ENCODE results near the gene SCRN1.

SCRN1 gene

DNA sequence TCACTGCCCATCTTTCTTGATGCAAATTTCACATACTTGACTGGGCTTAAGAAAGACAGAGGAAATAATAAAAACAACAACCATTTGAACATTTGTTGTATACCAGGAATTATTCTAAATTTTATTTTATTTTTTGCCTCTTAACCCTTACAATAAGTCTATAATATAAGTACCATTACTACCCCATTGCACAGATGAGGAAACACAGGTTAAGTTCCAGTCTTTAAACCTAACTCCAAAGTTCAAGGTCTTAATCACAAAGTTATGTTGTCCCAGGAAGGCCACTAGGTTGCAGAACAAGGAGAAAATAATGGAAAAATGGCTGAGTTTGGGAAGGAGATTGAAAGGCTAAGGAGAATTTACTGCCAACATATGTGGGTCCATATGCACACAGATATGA, 33.4 kb upstream of the SCRN1 start:
- Histone ChIP-seq H3K9me3 (no peaks in the 10 kb centered on the region), H3K4me1 (peaks cover 19% of the 10 kb centered on the region), H3K27me3 (ENCODE audit: low read depth) (no peaks in the 10 kb centered on the region), H3K4me3 (no peak overlapping the region), H3K36me3 (replicated peaks) (peaks cover 8% of the 10 kb centered on the region)
- in situ Hi-C loops (cut with MboI; ENCODE audit: low sequenced_read_pairs): no loop called here
- DNase-seq (ENCODE audit: low spot score in 2 of 2): no peak

DNA sequence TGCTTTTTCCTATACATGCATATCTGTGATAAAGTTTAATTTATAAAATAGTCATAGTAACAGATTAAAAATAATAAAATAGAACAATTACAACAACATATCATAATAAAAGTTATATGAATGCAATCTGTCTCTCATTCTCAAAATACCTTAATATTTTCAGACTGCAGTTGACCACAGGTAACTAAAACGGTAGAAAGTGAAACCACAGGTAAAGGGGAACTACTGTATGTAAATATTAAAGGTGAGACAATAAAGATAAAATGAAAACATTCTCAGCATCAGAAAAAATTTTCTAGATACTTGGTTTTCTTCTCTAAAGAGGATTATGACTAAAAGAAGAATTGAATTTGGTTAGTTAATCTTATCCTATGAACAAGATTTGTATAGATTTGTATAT, 30.9 kb upstream of the SCRN1 start:
- Histone ChIP-seq H3K9me3 (no peaks in the 10 kb centered on the region), H3K4me3 (no peak overlapping the region), H3K27me3 (ENCODE audit: low read depth) (no peaks in the 10 kb centered on the region), H3K4me1 (peaks cover 10% of the 10 kb centered on the region; the same call in 1 of the 2 replicates), H3K36me3 (replicated peaks) (peaks cover 11% of the 10 kb centered on the region)
- in situ Hi-C loops (cut with MboI; ENCODE audit: low sequenced_read_pairs): no loop called here
- DNase-seq (ENCODE audit: low spot score in 2 of 2): no peak

DNA sequence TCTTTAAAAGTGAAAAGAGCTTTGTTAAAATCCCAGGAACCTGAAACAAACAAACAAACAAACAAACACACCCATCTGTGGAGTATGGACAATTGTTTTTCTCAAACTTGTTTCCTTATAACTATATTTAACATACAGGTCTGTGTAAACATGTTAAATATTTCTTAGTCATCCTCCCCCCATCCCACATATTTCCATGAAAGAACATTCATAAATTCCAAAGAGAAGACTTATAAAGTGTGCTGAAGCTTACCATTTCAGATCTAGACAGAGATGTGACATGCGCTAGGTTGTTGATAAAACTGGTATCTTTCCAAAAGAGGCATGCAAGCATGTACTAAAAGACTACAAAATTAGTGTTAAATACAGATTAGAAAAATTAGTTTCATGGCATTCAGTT, 30.4 kb upstream of the SCRN1 start:
- in situ Hi-C loops (cut with MboI; ENCODE audit: low sequenced_read_pairs): no loop called here
- Histone ChIP-seq H3K4me1 (peaks cover 6% of the 10 kb centered on the region; the same call in 1 of the 2 replicates), H3K9me3 (no peaks in the 10 kb centered on the region), H3K27me3 (ENCODE audit: low read depth) (no peaks in the 10 kb centered on the region), H3K4me3 (no peak overlapping the region), H3K36me3 (replicated peaks) (peaks cover 11% of the 10 kb centered on the region)
- DNase-seq (ENCODE audit: low spot score in 2 of 2): no peak

DNA sequence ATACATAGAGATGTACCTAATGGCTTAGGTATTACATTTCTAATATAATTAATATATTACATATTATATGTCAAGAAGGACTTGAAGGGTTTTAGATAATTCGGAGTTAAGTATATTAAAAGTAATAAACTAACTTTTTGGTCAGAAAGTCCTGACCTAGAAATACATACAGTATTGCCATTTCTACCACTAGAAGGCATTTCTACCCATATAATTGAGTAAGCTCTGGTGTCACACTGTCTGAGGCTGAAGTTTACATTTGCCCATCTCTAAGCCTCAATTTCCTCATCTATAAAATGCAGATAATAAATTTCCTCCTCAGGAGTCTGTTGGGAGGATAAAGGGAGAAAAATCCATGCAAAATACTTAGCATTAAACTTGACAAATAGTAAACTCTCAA, 29.8 kb upstream of the SCRN1 start:
- Histone ChIP-seq H3K36me3 (replicated peaks) (peaks cover 11% of the 10 kb centered on the region), H3K4me1 (peaks cover 3% of the 10 kb centered on the region; the same call in 1 of the 2 replicates)

DNA sequence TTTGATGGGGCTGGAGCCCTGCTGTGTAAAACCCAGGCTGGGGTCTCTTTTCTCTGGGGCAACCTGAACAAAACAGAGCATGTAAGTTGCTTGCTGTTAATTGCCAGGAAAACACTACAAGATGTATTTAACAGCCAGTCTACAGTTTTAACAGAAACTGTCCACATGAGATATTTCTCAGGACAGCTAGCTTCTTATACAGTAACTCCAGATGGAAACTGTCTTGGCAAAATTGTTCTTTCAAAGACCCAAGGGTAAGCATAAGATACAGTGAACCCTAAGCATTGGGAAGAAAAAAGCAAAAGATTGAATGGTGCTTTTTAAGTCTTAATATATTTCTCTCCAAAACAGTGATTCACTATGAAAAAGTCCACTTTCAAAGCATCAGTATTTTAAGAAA, 28.9 kb upstream of the SCRN1 start:
- DNase-seq (ENCODE audit: low spot score in 2 of 2): no peak
- no peak overlapping the region for H3K4me3 ChIP-seq
- peaks cover 19% of the 10 kb centered on the region for H3K36me3 ChIP-seq (replicated peaks)
- in situ Hi-C loops (cut with MboI; ENCODE audit: low sequenced_read_pairs): no loop called here
- H3K27me3 ChIP-seq (ENCODE audit: low read depth): no peaks in the 10 kb centered on the region
- H3K9me3 ChIP-seq: no peaks in the 10 kb centered on the region
- peaks cover 3% of the 10 kb centered on the region; the same call in 1 of the 2 replicates for H3K4me1 ChIP-seq

More for the DNA sequence above, 29.8 kb upstream of the SCRN1 start:
- H3K27me3 ChIP-seq (ENCODE audit: low read depth): no peaks in the 10 kb centered on the region
- no peak for DNase-seq (ENCODE audit: low spot score in 2 of 2)
- H3K4me3 ChIP-seq: no peak overlapping the region
- in situ Hi-C loops (cut with MboI; ENCODE audit: low sequenced_read_pairs): no loop called here
- H3K9me3 ChIP-seq: no peaks in the 10 kb centered on the region

DNA sequence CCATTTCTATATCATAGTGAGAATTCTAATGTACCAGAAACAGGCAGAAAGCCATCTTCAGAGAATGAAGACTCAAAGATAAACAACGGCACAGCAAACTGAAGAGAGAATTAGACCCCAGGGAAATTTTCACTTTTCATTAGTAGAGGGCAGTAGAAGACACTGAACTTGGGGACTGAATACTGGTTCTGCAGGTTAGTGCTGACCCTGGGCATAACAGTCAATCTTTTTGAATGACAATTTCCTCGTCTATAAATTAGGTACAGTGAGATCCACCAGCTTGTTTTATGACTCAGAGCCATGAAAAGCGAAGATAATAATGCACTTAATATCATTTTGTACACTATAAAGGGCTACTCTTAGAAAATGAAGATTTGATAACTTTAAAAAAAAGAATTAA, 23.2 kb upstream of the SCRN1 start:
- H3K4me1 ChIP-seq: no peaks in the 10 kb centered on the region
- peaks cover 13% of the 10 kb centered on the region for H3K36me3 ChIP-seq (replicated peaks)
- no peak for DNase-seq (ENCODE audit: low spot score in 2 of 2)
- no peaks in the 10 kb centered on the region for H3K9me3 ChIP-seq
- no peak overlapping the region for H3K4me3 ChIP-seq
- H3K27me3 ChIP-seq (ENCODE audit: low read depth): no peaks in the 10 kb centered on the region
- in situ Hi-C loops (cut with MboI; ENCODE audit: low sequenced_read_pairs): no loop called here

DNA sequence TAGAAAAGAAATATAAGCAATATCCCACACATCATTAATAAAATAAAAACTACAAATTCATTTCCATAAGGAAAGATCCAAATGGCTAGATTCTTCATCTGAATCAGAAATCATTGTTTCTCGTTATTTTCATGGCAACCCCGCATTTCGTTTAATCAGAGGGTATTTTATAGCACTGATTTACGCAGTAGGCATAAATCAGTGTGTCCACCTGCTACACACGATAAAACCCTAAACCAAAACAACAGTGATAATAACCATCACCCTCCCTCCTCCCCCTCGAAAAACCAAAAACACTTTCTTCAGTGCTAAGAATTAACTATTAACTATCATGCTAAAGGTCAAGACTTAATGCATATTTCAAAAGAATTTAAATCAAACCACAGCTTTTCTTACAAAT, 20.4 kb upstream of the SCRN1 start:
- no peak for DNase-seq (ENCODE audit: low spot score in 2 of 2)
- Histone ChIP-seq H3K36me3 (replicated peaks) (peaks cover 11% of the 10 kb centered on the region), H3K4me1 (peaks cover 9% of the 10 kb centered on the region), H3K9me3 (no peaks in the 10 kb centered on the region), H3K27me3 (ENCODE audit: low read depth) (no peaks in the 10 kb centered on the region), H3K4me3 (no peak overlapping the region)
- in situ Hi-C loops (cut with MboI; ENCODE audit: low sequenced_read_pairs): no loop called here

DNA sequence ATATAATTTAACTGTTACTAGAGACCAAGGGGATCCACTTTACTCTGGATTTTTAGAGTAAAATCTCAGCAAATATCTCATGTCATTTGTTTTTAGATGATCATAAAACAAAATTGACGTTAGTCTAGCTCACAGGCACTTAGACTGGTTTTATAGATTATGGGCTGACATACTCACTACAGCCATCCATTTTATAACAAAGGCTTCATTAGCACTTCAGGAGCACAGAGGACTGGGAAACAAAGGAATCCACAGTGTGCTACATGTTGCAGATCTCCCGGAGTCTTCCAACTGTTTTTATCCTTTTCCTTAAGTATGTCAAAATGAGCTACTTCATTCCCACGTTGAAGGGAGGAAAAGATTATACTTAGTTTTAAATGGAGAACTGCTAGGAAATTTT, 15.9 kb upstream of the SCRN1 start:
- Histone ChIP-seq H3K36me3 (replicated peaks) (no peaks in the 10 kb centered on the region), H3K4me1 (peaks cover 42% of the 10 kb centered on the region), H3K27me3 (ENCODE audit: low read depth) (no peaks in the 10 kb centered on the region), H3K9me3 (no peaks in the 10 kb centered on the region), H3K4me3 (no peak overlapping the region)
- in situ Hi-C loops (cut with MboI; ENCODE audit: low sequenced_read_pairs): no loop called here
- DNase-seq (ENCODE audit: low spot score in 2 of 2): peak in 1 of 2 experiments; percentile 82

DNA sequence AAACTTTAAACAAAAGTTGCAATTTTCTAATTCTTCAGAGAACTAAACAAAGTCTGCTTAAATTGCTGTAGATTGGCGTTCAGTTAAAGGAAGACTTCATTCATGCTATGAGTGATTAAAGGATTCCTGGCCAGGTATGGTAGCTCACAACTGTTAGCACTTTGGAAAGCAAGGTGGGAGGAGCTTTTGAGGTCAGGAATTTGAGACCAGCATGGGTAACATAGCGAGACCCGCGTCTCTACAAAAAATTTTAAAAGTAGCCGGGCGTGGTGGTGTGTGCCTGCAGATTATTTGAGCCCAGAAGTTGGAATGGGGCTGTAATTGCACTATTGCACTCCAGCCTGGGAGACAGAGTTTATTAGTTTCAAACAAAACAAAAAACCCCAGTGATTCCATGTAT, 13.5 kb upstream of the SCRN1 start:
- Histone ChIP-seq H3K4me1 (peaks cover 49% of the 10 kb centered on the region), H3K27me3 (ENCODE audit: low read depth) (no peaks in the 10 kb centered on the region), H3K4me3 (no peak overlapping the region), H3K9me3 (no peaks in the 10 kb centered on the region), H3K36me3 (replicated peaks) (no peaks in the 10 kb centered on the region)
- peak; percentile 51 to 52 for DNase-seq (ENCODE audit: low spot score in 2 of 2)
- in situ Hi-C loops (cut with MboI; ENCODE audit: low sequenced_read_pairs): no loop called here

DNA sequence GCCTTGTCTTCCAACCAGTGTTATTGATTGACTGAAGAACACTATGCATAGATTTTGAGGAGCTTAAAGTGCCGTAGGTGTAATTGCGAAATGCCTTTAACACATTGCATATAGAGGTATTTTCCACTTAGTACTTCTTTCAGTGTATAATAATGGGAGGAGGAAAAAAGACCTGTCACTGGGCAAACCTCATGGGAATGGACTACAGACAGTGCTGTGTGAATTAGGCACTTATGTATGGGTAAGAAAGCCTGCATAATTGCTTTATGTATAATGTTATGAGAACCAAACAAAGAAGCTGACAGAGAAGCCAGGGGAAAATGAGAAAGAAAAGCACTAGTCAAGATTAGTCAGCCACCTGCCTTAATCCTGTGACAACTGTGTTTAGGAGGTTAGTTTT, 12.4 kb upstream of the SCRN1 start:
- H3K27me3 ChIP-seq (ENCODE audit: low read depth): no peaks in the 10 kb centered on the region
- no peaks in the 10 kb centered on the region for H3K36me3 ChIP-seq (replicated peaks)
- H3K9me3 ChIP-seq: no peaks in the 10 kb centered on the region
- in situ Hi-C loops (cut with MboI; ENCODE audit: low sequenced_read_pairs): no loop called here
- DNase-seq (ENCODE audit: low spot score in 2 of 2): peak; percentile 78 to 100
- H3K4me3 ChIP-seq: no peak overlapping the region
- peaks cover 49% of the 10 kb centered on the region for H3K4me1 ChIP-seq

DNA sequence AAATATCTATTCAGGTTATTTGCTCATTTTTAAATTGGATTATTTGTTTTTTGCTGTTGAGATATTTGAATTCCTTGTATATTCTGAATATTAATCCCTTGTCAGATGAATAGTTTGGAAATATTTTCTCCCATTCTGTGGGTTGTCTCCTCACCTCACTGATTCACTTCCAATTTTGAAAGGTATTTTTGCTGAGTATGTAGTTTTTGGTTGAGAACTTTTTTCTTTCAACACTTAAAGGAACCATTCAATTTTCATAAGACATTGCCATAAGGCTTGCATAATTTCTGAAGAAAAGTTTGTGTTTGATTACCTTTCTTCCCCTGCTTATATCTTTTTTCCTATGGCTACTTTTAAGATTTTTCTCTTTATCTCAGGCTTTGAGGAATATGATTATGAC, 8.9 kb upstream of the SCRN1 start:
- no peak overlapping the region for H3K4me3 ChIP-seq
- peaks cover 34% of the 10 kb centered on the region for H3K4me1 ChIP-seq
- H3K36me3 ChIP-seq (replicated peaks): no peaks in the 10 kb centered on the region
- no peaks in the 10 kb centered on the region for H3K27me3 ChIP-seq (ENCODE audit: low read depth)
- DNase-seq (ENCODE audit: low spot score in 2 of 2): no peak
- H3K9me3 ChIP-seq: no peaks in the 10 kb centered on the region; the same call in 1 of the 2 replicates
- in situ Hi-C loops (cut with MboI; ENCODE audit: low sequenced_read_pairs): no loop called here

DNA sequence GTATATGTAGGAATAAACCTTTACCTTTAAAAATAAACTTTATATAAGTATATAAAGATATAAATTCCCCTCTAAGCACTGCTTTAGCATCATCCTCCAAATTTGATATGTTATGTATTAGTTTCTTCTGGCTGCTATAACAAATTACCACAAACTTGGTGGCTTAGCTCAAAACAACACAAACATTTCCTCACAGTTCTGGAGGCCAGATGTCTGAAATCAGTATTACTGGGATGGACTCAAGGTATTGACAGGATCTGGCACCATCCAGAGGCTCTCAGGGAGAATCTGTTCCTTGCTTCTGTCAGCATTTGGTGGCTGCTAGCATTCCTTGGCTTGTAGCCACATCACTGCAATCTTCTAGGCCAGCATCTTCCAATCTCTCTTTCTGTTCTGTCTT, 6.7 kb upstream of the SCRN1 start:
- no peak for DNase-seq (ENCODE audit: low spot score in 2 of 2)
- peaks cover 3% of the 10 kb centered on the region for H3K9me3 ChIP-seq
- peaks cover 15% of the 10 kb centered on the region for H3K4me1 ChIP-seq
- no peaks in the 10 kb centered on the region for H3K27me3 ChIP-seq (ENCODE audit: low read depth)
- in situ Hi-C loops (cut with MboI; ENCODE audit: low sequenced_read_pairs): no loop called here
- H3K36me3 ChIP-seq (replicated peaks): no peaks in the 10 kb centered on the region
- no peak overlapping the region for H3K4me3 ChIP-seq

DNA sequence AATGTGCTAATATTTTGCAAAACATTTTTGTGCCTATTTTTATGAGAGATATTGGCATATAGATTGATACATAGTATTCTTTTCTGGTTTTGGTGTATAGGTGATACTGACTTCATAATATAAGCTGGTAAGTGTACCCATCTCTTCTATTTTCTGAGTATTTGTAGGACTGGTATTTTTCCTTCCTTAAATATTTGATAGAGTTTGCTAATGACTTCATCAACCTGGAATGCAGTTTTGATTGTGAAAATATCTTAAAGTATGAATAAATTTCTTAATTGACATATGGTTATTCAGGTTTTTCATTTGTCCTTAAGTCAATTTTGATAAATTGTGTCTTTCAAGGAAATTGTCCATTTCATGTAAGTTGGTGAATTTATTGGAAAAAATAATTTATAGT, 6.1 kb upstream of the SCRN1 start:
- in situ Hi-C loops (cut with MboI; ENCODE audit: low sequenced_read_pairs): no loop called here
- no peaks in the 10 kb centered on the region for H3K36me3 ChIP-seq (replicated peaks)

DNA sequence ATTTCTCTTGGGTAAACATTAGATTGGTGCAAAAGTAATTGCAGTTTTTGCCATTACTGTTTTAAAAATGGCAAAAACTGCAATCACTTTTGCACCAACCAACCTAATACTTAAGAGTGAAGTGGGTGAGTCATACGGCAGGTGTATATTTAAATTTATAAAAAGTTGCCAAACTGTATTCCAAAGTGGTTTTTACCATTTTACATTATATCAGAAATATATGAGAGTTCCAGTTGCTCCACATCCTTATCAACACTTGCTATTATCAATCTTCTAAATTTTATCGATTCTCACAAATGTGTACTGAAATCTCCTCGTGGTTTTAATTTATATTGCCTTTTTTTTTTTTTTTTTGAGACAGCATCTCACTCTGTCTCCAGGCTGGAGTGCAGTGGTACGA, 3.5 kb upstream of the SCRN1 start:
- DNase-seq (ENCODE audit: low spot score in 2 of 2): no peak
- H3K27me3 ChIP-seq (ENCODE audit: low read depth): no peaks in the 10 kb centered on the region
- H3K9me3 ChIP-seq: peaks cover 3% of the 10 kb centered on the region
- peaks cover 4% of the 10 kb centered on the region for H3K4me1 ChIP-seq
- in situ Hi-C loops (cut with MboI; ENCODE audit: low sequenced_read_pairs): no loop called here
- no peaks in the 10 kb centered on the region for H3K36me3 ChIP-seq (replicated peaks)
- H3K4me3 ChIP-seq: no peak overlapping the region

More for the DNA sequence above, 6.1 kb upstream of the SCRN1 start:
- Histone ChIP-seq H3K27me3 (ENCODE audit: low read depth) (no peaks in the 10 kb centered on the region), H3K4me1 (peaks cover 9% of the 10 kb centered on the region), H3K9me3 (peaks cover 3% of the 10 kb centered on the region), H3K4me3 (no peak overlapping the region)
- DNase-seq (ENCODE audit: low spot score in 2 of 2): no peak

DNA sequence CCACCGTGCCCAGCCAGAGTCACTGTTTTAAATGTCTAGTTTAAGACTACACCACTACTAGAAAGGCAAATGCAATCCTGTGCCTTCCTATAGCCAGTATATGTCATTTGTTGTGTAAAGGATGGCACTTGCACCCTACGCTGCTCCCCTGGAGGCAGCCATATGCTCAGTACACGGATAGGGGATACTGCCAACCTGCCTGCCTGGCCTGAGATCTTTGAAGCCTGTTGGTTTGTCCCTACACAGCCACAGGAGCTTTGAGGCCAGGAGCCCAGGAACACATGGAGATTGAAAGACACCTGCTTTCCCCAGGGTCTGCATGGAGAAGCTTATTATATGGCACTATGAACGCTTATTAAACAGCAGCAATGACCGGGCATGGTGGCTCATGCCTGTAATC, 2.3 kb upstream of the SCRN1 start:
- DNase-seq (ENCODE audit: low spot score in 2 of 2): no peak
- Histone ChIP-seq H3K4me3 (no peak overlapping the region), H3K36me3 (replicated peaks) (no peaks in the 10 kb centered on the region), H3K9me3 (peaks cover 3% of the 10 kb centered on the region), H3K27me3 (ENCODE audit: low read depth) (no peaks in the 10 kb centered on the region), H3K4me1 (peaks cover 12% of the 10 kb centered on the region)
- in situ Hi-C loops (cut with MboI; ENCODE audit: low sequenced_read_pairs): no loop called here
